Gastroesophageal sphincter (tissue), 3 donors: Measurements from ENCODE around the gene FBLIM1.

ENCODE experiments used
- CTCF ChIP-seq, 4 experiments: fragments of 200-600 bp in 2 of 4; fragments of 450-650 bp in 2 of 4; sonication (generic) in 1 of 4; IDR thresholded peaks; one replicate each; pipeline ENCODE4 v1.5.1; 2017 to 2019; ENCODE audit warnings: antibody characterized with exemption in 4 of 4, mild to moderate bottlenecking in 2 of 4, moderate library complexity in 2 of 4
- EP300 ChIP-seq: sonication (generic); formaldehyde crosslinking; IDR thresholded peaks from one replicate; pipeline ENCODE4 v1.6.1; 2017; ENCODE audit warnings: antibody characterized with exemption, mild to moderate bottlenecking
- POLR2A ChIP-seq, 2 donors: fragments of 450-650 bp; IDR thresholded peaks; one replicate each; pipeline ENCODE4 v1.6.1; 2017; ENCODE audit warnings: antibody characterized with exemption in 2 of 2, mild to moderate bottlenecking in 2 of 2, moderate library complexity in 1 of 2
- POLR2AphosphoS5 ChIP-seq: sonication (generic); formaldehyde crosslinking; IDR thresholded peaks from one replicate; pipeline ENCODE4 v1.6.1; 2017; ENCODE audit warnings: antibody characterized with exemption

- TF ChIP-seq POLR2AphosphoS5 (no peak), CTCF (IDR thresholded peaks at IDR 0.05) (no peak), POLR2A (IDR thresholded peaks at IDR 0.05) (no peak), EP300 (no peak)
These were observed 6.9 kb upstream of the FBLIM1 start for GRCh38 chr1:15751717-15752116.
